ENCODE measurements around the gene VPS11. TPM values are rescaled to one million over a fixed set of nuclear protein-coding genes. Genes with fewer than 3 reads are reported as not detected.

Gene VPS11
- total and polyA plus RNA-seq, 2 donors from 2014 or later: 40.0 to 40.8 TPM

GRCh38 chr11:119088406-119088805 is 20.8 kb downstream of the VPS11 start:
- intact Hi-C loops (cut with DNase I): no loop called here
- Histone ChIP-seq H3K4me3 (ENCODE audit: low read length in 3 of 3) (no peak overlapping the region), H3K36me3 (ENCODE audit: control insufficient read depth in 2 of 3, insufficient read depth in 3 of 3, low read length in 3 of 3) (peaks cover 0 to 10% (median 2%) of the 10 kb centered on the region in 3 donors), H3K4me1 (ENCODE audit: control insufficient read depth in 2 of 3, insufficient read depth in 2 of 3, low read depth in 1 of 3, low read length in 3 of 3) (peaks cover under 1 to 19% (median 3%) of the 10 kb centered on the region in 3 donors), H3K27ac (ENCODE audit: low read depth in 2 of 2, low read length in 2 of 2) (no peak overlapping the region), H3K9me3 (ENCODE audit: control insufficient read depth in 2 of 3, insufficient read depth in 1 of 3, low read length in 3 of 3) (no peaks in the 10 kb centered on the region), H3K9ac (ENCODE audit: low read length in 3 of 3) (no peak overlapping the region), H3K27me3 (ENCODE audit: control insufficient read depth, insufficient read depth, low read length) (no peaks in the 10 kb centered on the region)
- FAIRE-seq: no peak
- no peak for DNase-seq
- TF ChIP-seq CTCF (IDR thresholded peaks at IDR 0.05; ENCODE audit: borderline replicate concordance, extremely low read depth, insufficient read depth): no peak

- no peak for DNase-seq
- H3K4me1 ChIP-seq (ENCODE audit: control insufficient read depth in 2 of 3, insufficient read depth in 2 of 3, low read depth in 1 of 3, low read length in 3 of 3): peaks cover 2 to 21% (median 3%) of the 10 kb centered on the region in 3 donors
These were observed 21.7 kb downstream of the VPS11 start for GRCh38 chr11:119089319-119089718.

GRCh38 chr11:119091178-119091577 is 23.6 kb downstream of the VPS11 start:
- no peak for FAIRE-seq
- intact Hi-C loops (cut with DNase I): no loop called here
- DNase-seq: no peak
- Histone ChIP-seq H3K27ac (ENCODE audit: low read depth in 2 of 2, low read length in 2 of 2) (no peak overlapping the region), H3K9me3 (ENCODE audit: control insufficient read depth in 2 of 3, insufficient read depth in 1 of 3, low read length in 3 of 3) (no peaks in the 10 kb centered on the region), H3K9ac (ENCODE audit: low read length in 3 of 3) (no peak overlapping the region), H3K36me3 (ENCODE audit: control insufficient read depth in 2 of 3, insufficient read depth in 3 of 3, low read length in 3 of 3) (peaks cover 0 to 10% (median 2%) of the 10 kb centered on the region in 3 donors), H3K4me3 (ENCODE audit: low read length in 3 of 3) (no peak overlapping the region), H3K4me1 (ENCODE audit: control insufficient read depth in 2 of 3, insufficient read depth in 2 of 3, low read depth in 1 of 3, low read length in 3 of 3) (peaks cover 0 to 10% (median 3%) of the 10 kb centered on the region in 3 donors), H3K27me3 (ENCODE audit: control insufficient read depth, insufficient read depth, low read length) (no peaks in the 10 kb centered on the region)
- TF ChIP-seq CTCF (IDR thresholded peaks at IDR 0.05; ENCODE audit: borderline replicate concordance, extremely low read depth, insufficient read depth): no peak

More at GRCh38 chr11:119089319-119089718, 21.7 kb downstream of the VPS11 start:
- Histone ChIP-seq H3K4me3 (ENCODE audit: low read length in 3 of 3) (no peak overlapping the region), H3K27me3 (ENCODE audit: control insufficient read depth, insufficient read depth, low read length) (no peaks in the 10 kb centered on the region), H3K27ac (ENCODE audit: low read depth in 2 of 2, low read length in 2 of 2) (no peak overlapping the region), H3K9me3 (ENCODE audit: control insufficient read depth in 2 of 3, insufficient read depth in 1 of 3, low read length in 3 of 3) (no peaks in the 10 kb centered on the region), H3K9ac (ENCODE audit: low read length in 3 of 3) (no peak overlapping the region), H3K36me3 (ENCODE audit: control insufficient read depth in 2 of 3, insufficient read depth in 3 of 3, low read length in 3 of 3) (peaks cover 0 to 10% (median 2%) of the 10 kb centered on the region in 3 donors)
- no peak for FAIRE-seq
- intact Hi-C loops (cut with DNase I): no loop called here
- no peak for TF ChIP-seq CTCF (IDR thresholded peaks at IDR 0.05; ENCODE audit: borderline replicate concordance, extremely low read depth, insufficient read depth)

All from kidney (tissue), 14 donors.